IPS-11a (cell line): ENCODE data around the gene MEGF11.

ENCODE experiments used
- H3K4me3 ChIP-seq: one replicate; pipeline ENCODE4 v1.5.1; 2013; ENCODE audit warnings: low read depth, low read length, control low read depth

Gene MEGF11

DNA sequence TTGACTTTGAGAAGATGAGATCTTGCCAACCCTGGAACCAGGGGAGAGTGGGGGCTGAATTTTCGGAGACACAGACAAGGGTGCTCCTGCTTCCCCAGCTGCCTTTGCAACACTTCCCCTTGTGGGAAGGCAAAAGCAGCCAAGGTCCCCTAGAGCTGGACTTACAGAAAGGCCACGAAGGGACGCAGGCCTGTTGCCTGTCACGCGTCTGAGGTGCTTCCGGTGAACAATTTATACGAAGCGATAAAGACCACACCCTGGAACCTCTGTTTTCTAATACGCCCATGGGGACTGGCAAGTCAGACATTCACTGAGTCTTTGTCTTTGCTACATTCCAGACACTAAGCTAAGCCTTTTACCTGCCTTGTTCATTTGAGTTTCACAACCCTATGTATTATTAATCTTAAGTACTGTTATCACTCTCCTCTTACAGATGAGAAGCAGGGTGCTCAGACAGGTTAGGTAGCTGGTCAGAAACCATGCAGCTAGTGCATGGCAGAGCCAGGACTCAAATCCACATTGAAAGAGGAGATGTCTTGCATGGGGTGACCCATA, 13.2 kb downstream of the MEGF11 start:
- H3K4me3 ChIP-seq = no peak overlapping the region

DNA sequence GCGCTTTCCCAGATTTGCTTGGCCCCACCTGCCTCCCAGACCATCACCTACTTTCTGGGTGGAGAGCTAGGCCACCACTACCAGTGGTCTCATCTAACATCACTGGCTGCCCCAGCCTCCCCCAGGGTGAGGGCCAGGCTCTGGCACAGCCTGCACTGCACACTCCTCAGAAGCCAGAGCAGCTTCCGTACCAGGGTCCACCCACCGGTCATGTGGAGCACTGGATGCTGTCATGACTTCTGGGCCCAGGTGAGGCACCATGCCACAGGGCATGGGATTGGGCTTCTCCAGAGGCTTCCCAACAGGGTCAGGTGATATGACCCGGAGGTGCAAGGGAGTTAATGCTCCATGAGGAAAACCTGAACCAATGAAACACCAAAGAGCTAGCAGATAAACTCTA, 14.0 kb downstream of the MEGF11 start:
- no peak overlapping the region for H3K4me3 ChIP-seq

DNA sequence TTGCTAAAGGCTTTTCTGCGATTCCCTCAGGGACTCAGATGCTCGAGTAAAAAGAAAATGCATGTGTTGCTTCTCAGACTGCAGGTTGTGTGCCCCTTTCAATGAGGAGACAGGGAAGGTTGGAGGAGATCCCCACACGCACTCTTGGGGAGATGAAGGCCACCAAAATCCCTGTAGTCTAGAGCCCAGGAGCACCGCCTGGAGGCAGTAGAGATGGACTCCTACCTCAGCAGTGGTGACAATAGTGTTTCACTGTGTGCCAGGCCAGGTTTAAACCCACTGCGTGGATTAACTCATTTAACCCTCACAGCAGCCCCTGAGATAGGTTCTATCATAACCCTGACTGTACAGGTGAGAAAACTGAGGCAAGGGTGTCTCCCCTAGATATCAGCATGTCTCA, 15.2 kb downstream of the MEGF11 start:
- no peak overlapping the region for H3K4me3 ChIP-seq

DNA sequence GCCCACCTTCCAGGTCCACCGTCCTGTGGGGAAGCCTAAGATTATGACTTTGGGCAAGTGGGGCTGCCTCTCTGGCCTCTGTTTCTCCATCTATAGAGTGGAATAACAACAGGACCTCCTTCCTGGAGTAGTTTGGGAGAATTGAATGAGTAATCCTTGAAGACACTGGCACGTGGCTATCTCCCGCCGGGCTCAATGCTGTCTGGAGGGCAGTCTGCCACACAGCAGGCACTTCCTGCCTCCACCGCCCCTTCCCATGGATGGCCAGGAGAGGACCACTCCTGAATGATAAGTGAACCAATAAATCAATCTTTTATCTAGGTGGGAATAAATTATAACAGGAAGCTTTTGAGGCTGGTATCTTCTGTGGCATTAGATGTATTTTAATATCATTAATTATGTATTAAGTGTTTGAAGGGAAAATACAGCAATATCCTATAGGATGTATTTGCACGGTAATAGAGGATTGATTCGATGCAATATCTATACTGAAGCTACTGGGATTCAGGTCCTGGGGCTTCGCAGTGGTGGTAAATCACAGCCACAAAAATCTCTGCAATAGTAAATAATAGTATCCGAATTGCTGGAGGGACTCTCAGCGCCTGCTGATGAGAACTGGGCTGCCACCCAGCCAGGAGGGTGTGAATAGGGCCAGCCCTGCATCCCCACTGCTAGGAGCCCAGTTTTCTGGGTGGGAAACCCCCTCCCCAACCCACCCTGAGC, 15.9 kb downstream of the MEGF11 start:
- H3K4me3 ChIP-seq = no peak overlapping the region

DNA sequence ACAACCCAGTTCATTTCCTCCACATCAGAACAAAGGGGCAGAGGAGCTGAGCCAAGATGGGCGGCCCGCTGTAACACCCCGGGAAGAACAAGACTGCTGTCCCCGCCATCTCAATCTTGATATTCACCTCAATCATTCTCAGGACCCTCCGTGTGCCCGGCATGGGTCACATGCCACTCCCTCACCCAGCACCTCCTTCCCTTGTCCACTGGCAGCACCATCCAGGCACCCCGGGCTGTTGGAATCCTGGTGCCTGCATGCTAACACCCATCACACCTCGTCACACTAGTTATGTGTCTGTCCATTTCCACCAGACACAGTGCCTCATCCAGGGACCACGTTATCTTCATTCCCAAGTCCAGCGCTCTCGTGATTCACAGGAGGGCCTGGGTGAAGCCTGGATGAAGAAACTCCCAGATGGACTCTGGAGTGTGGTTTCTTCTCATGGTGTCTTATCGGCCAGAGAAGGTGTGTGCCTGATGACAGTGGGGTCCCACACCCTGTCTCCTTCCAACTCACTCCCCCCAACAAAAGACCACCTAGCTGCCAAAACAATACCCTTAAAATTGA, 16.7 kb downstream of the MEGF11 start:
- no peak overlapping the region for H3K4me3 ChIP-seq

DNA sequence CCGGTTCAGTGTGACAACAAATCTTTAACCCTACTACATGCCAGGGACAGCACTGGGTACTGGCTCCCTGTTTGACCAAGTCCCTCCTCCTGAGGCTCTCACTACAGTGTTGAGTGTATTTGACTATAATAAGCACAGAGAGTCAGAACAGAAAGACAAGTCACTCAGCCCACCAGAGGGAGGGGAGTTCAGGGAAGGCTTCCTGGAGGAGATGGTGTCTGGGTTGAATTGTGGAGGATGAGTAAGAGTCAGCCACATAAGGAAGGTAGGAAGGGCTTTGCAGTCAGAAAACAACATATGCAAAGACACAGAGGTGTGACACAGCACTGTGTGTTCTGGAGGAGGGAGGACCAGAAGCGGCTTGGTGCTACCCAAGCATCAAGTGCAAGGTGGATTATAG, 17.7 kb downstream of the MEGF11 start:
- no peak overlapping the region for H3K4me3 ChIP-seq

DNA sequence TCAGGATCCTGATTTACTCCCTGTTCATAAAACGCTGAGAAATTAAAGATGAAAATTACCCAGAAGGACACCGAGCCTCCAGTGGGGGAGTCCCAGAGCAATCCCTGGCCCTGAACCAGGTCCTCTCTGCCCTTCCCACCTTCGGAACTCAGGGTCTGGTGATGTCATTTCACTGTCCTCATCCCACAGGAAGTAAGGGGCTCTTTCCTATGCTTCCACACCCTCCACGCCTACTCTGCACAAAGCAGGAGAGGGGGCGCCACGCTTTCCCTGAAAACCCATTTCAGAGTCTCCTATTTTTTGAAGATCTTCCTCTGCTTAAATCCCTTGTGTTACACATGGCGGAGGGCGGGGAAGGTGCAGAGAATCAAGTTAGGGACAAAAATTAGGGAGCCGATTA, 18.8 kb downstream of the MEGF11 start:
- no peak overlapping the region for H3K4me3 ChIP-seq

DNA sequence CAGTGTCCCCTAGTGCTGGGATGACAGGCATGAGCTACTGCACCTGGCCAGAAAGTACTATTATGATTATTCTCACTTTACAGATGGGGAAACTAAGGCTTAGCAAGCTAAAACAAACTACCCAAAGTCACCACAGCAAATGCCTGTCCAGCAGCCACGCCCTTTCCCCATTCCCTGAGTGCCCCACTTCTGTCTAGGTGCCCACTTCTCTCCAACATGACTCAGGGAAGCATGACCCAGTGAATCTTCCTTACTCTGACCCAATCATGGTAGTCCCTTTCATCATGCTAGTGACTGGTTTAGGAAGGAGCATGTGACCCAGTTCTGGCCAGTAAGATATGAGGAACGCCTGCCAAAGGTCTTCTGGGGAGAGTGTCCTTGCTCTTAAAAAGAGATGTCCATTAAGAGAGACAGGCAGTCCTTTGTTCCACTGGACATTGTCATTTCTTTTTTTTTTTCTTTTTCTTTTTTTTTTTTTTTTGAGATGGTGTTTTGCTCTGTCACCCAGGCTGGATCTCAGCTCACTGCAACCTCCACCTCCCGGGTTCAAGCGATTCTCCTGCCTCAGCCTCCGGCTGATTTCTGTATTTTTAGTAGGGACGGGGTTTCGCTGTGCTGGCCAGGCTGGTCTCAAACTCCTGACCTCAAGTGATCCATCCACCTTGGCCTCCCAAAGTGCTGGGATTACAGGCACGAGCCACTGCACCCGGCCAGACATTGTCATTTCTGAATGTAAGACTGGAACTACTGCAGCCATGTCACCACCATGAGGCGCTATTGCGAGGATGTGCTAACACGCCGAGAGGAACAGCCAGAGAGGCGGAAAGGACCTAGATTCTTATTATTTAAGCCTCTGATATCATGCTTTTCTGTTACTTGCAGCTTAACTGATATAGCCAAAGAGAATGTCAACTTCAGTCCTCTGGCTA, 19.8 kb downstream of the MEGF11 start:
- H3K4me3 ChIP-seq = no peak overlapping the region

DNA sequence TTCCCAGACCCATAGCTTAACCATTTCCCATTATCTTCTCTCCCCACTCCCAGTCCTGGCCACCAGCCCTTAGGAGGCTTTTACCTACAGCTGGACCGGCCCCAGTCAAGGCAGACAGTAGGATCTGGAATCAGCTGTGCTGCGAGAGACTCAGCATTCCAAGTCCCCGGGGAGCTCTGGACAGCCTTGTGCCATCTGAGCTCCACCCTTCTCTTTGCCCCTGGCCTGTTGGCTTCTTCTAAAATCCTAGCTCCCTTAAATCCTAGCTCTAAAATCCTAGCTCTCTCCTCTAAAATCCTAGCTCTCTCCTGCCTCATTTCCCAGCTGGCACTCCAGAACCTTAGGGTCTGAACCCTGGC, 21.3 kb downstream of the MEGF11 start:
- H3K4me3 ChIP-seq = no peak overlapping the region

DNA sequence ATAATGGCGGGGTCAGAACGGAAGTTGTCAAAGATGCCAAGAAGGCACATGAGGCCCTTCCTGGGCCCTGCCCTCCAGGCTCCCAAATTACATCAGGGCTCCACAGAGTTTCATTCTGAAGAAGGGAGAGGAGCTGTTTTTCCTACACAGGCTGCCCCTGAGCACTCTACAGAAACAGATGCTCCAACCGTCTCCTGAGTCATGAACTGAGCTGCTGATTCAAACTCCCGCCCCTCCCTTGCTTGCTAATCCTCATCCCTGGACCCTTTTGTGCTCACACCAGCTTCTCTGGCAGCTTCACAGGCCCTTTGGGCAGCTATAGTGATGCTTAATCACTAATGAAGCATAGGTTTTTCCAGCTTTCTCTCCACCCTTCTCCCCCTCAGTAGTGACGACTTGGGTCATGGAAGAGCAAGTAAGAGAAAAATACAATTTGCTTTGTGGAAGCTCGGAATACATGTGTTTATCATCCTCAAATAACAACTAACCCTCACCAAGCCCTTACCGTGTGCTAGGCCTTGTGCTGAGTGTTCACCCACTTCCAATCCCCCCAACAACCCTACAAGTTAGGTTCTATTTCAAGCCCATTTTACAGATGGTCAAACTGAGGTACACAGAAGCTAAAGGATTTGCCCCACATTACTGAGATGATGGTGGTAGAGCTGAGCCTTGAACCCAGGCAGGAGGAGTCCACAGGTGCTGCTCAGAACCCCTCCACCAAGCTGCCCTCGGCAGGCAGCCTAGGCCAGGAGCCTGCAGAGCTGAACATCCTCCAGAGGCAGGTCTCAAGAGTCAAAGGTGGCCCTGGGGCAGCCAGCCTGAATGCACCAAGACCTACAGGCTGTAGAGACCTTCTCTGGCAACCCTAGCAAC, 21.9 kb downstream of the MEGF11 start:
- no peak overlapping the region for H3K4me3 ChIP-seq

DNA sequence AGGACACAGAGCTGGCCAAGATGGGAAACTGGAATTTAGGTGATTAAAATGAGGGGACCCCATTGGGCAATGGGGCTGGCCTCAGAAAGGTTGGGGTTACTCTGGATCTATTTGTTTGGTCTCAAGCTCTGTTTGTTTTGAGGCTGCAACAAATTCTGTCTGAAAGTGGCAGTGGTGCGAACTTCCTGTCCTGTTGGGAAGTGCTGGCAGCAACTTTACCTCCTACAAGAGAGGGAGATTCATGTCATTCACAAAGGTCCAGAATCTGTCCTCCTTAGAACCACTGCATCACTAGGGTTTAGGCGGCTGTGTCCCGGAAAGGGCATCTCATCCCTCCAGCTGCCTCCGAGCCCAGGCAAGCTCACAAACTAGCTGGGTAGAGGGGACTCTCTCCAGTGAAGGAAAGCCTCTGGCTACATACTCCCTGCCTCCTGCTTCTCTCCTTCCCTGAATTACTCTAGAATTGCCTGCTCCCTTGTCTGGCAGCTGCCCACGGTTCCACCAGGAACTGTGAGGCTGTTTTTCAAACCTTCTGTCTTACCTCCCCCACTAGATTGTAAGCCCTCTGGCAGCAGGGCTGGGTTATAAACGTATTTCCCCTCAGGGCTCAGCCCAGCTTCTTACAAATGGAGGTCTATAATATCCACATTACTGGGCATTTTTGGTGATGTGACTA, 23.6 kb downstream of the MEGF11 start:
- no peak overlapping the region for H3K4me3 ChIP-seq

DNA sequence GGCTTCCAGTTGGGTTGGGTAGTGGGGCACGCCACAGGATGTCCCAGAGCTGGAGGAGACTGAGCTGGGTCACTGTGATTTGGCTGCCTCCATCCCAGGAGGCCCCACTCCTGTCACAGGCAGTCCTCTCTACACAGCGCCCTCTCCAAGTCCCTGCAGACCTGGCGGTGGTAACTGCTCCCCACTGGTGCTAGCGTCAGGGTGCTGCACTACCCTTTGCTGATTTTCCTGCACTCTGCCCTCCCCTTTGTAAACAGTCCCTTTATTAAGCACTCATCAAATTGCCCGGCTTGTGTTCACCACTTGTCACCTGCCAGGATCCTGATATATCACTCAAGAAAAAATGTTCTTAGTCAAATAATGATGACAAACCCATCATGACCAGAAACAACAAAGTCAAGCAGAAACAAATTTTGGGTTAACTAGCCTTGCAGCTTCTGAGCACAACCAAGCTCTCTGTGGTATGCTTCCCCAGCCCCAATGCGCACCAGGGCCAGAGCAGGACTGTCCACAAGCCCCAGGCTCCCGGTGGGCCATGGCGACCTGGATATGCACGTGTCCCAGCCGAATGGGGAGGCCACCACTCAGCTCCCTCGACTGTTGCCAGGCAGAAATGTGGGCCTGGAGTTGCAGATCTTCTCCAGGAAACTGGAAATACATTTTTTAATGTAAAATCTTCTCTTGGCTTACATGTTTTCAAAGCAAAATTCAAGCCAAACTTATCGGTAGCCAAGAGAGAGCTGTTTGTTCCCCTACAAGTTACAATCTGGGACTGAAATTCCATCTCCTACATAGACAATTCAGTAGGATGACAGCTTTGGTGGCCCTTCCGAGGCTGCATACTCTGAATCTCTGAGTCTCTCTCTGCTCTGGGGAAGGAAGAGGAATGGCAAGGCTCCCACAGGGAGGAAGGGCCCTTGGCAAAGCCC, 24.5 kb downstream of the MEGF11 start:
- H3K4me3 ChIP-seq = no peak overlapping the region

DNA sequence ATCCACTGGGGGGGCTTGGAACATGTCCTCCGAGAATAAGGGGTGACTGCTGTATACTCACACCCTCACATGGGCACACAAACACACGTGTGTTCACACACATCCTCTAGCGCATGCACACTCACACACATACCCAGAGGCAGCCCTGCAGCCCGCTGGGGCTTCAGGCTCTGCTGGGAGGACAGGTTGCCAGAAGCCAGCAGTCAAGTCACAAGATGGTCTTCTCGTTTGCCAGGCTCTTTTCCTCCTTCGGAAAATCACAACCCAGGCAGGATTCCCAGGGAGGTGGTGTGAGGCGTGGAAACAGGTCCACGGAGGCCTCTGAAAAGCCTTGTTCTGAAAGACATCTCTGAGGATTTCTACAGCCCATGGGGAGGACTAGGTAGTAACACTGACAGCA, 26.8 kb downstream of the MEGF11 start:
- no peak overlapping the region for H3K4me3 ChIP-seq

DNA sequence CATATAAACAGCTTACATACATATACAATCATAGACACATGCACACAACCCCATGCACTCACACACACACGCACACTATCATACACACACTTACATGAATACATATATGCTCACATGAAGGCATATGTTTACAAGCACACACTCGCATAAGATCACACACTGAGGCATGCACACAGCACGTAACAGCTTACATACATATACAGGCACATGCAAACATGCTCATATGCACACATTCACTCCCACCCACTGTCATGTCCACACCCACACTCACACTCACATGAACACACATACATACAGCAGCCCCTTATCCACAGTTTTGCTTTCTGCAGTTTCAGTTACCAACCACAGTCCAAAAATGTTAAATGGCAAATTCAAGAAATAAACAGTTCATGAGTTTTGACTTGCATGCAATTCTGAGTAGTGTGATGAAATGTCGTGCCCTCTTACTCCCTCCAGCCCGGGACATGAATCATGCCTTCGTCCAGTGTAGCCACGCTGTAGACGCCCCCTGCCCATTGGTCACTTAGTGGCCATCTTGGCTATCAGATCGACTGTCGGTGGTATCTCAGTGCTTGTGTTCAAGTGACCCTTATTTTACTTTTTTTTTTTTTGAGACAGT, 27.8 kb downstream of the MEGF11 start:
- no peak overlapping the region for H3K4me3 ChIP-seq

DNA sequence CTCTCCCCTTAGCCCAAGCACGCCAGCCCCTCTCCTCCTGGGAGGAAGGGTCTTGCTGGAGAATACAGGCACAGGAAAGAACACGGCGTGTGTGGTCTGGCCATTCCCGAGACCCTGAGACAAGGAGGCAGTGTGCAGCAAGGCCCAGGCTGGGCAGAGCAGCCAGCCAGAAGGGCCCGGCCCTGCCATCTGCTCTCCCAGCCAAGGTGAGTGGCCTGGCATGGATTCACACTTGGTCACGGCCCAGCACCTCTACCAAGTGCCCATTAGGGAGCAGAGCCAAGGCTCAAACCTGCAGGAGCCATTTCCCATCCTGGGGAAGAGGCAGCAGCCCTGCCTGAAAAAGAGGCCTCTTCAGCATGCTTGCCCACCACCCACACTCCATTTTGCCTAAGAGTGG, 28.6 kb downstream of the MEGF11 start:
- no peak overlapping the region for H3K4me3 ChIP-seq

DNA sequence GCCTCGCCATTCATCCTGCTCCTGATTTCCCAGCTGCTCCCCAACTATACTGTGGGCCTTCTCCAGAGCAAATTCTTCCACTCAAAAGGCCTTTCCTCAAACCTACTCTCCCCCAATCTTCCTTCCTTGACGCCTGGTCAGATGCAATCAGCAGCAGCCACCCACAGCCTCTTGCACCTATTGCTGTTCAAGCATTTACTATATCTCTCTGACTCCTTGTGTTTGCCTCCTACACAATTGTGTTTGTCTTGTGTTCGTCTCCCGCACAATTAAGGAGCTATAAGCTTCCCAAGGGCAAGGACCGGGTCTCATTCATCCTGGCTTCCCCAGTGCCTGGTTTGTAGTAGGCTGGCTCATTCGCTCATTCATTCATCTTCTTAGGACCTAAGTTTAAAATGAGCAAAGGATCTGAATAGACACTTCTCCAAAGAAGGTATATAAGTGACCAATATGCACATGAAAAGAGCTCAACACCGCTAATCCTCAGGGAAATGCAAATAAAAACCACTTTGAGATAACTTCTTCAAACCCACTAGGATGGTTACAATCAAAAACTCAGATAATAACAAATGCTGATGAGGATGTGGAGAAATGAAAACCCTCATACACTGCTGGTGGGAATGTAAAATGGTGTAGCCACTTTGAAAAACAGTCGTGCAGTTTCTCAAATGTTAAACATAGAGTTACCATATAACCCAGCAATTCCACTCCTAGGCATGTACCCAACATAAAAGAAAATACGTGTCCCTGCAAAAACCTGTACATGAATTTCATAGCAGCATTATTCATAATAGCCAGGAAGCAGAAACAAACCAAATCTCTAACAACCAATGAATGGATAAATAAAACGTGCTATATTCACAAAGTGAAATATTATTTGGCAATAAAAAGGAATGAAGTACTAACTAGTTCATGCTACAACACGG, 31.0 kb downstream of the MEGF11 start:
- H3K4me3 ChIP-seq = no peak overlapping the region

DNA sequence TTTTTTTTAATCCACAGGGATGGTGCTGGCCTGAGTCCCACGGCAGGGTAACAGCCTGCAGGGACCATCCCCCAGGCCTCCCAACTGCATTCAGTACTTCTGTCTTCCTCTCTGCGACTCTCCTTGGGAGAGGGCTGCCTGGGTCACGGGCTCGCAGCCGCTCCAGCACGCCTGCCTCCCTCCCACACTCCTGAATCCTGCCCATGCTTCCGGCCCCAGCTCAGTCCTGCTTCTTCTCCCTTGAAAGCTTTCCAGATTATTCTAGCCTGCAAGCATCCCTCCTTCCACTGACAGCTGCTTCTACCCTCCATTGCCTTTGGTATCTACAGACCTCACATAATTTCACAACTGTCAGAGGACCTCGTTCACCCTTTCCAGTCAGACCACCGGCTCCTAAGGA, 32.4 kb downstream of the MEGF11 start:
- no peak overlapping the region for H3K4me3 ChIP-seq

DNA sequence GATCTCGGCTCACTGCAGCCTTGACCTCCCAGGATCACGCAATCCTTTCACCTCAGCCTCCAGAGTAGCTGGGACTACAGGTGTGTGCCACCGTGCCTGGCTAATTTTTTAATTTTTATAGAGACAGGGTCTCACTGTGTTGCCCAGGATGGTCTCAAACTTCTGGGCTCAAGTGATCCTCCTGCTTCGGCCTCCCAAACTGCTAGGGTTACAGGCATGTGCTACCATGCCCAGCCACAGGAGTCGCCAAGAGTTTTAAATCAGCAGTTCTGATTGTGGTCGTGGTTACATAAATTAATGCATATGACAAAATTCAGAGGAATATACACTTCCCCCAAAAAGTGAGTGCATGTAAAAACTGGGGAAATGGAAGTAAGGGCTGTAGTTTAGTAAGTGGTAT, 32.9 kb downstream of the MEGF11 start:
- H3K4me3 ChIP-seq = no peak overlapping the region
